Neural cell (in vitro differentiated cells): Measurements from ENCODE around the gene XPO4. TPM values are rescaled to one million over a fixed set of nuclear protein-coding genes. Genes with fewer than 3 reads are reported as not detected.
"Not testable (repeated sequence)": the region's sequence is repeated elsewhere in the genome, so short reads cannot be mapped to it uniquely, and the experiment has no call there.

Experiments
- H2AFZ ChIP-seq: fragments of 200-600, 300-800 bp; sonication (generic), shearing (Covaris generic); 2 replicates; pipeline ENCODE4 v1.6.0; 2014; ENCODE audit warnings: low read depth, mild to moderate bottlenecking, antibody characterized with exemption, low read length, moderate library complexity
- H3F3A ChIP-seq: fragments of 200-600 bp; shearing (Covaris generic); 2 replicates; pipeline ENCODE4 v1.6.1; 2016; ENCODE audit warnings: mild to moderate bottlenecking, moderate library complexity, mixed read lengths, antibody characterized with exemption, low read length; ENCODE audit not compliant: insufficient read depth, poor library complexity, severe bottlenecking
- H3K27ac ChIP-seq: fragments of 200-600, 300-800 bp; sonication (generic), shearing (Covaris generic); 2 replicates; pipeline ENCODE4 v1.5.1; 2014; ENCODE audit warnings: mild to moderate bottlenecking, low read length, moderate library complexity
- H3K27me3 ChIP-seq: fragments of 300-800, 200-600 bp; sonication (generic), shearing (Covaris generic); 2 replicates; pipeline ENCODE4 v1.6.0; 2014; ENCODE audit warnings: mild to moderate bottlenecking, low read depth, low read length, moderate library complexity; ENCODE audit not compliant: insufficient read depth
- H3K36me3 ChIP-seq: fragments of 300-800, 200-600 bp; sonication (generic), shearing (Covaris generic); 2 replicates; pipeline ENCODE4 v1.5.1; 2014; ENCODE audit warnings: mild to moderate bottlenecking, antibody characterized with exemption, low read length, moderate library complexity; ENCODE audit not compliant: insufficient read depth
- H3K4me2 ChIP-seq: fragments of 300-800, 200-600 bp; sonication (generic), shearing (Covaris generic); 2 replicates; pipeline ENCODE4 v1.6.0; 2014; ENCODE audit warnings: mild to moderate bottlenecking, low read length
- H3K4me3 ChIP-seq: fragments of 300-800, 200-600 bp; sonication (generic), shearing (Covaris generic); 2 replicates; pipeline ENCODE4 v1.5.1; 2014; ENCODE audit warnings: mild to moderate bottlenecking, low read length, moderate library complexity
- H3K79me2 ChIP-seq: fragments of 200-600 bp; shearing (Covaris generic); replicated peaks from 2 replicates; pipeline ENCODE4 v1.6.0; 2014; ENCODE audit warnings: mild to moderate bottlenecking, low read length, moderate library complexity; ENCODE audit not compliant: insufficient read depth
- H3K9ac ChIP-seq: fragments of 300-800, 200-600 bp; sonication (generic), shearing (Covaris generic); 2 replicates; pipeline ENCODE4 v1.6.1; 2016; ENCODE audit warnings: mild to moderate bottlenecking, low read length, mixed read lengths
- H3K9me2 ChIP-seq: fragments of 200-600 bp; shearing (Covaris generic); 2 replicates; pipeline ENCODE4 v1.6.1; 2016; ENCODE audit warnings: mild to moderate bottlenecking, low read length, mixed read lengths; ENCODE audit not compliant: insufficient read depth
- H3K9me3 ChIP-seq: fragments of 200-600, 300-800 bp; sonication (generic), shearing (Covaris generic); 2 replicates; pipeline ENCODE4 v1.6.1; 2016; ENCODE audit warnings: mild to moderate bottlenecking, mixed run types, low read length, moderate library complexity, mixed read lengths
- H4K20me1 ChIP-seq: fragments of 200-600 bp; shearing (Covaris generic); 2 replicates; pipeline ENCODE4 v1.6.1; 2016; ENCODE audit warnings: mild to moderate bottlenecking, mixed run types; ENCODE audit not compliant: insufficient read depth
- CTCF ChIP-seq: fragments of 450-650 bp; IDR thresholded peaks from 2 replicates; pipeline ENCODE4 v1.5.1; 2014; ENCODE audit warnings: antibody characterized with exemption, mild to moderate bottlenecking, moderate library complexity; ENCODE audit not compliant: poor library complexity, severe bottlenecking
- EP300 ChIP-seq: fragments of 450-650 bp; conservative IDR thresholded peaks from 2 replicates; pipeline ENCODE4 v1.6.1; 2014; ENCODE audit warnings: antibody characterized with exemption, mild to moderate bottlenecking, moderate library complexity; ENCODE audit not compliant: poor library complexity, severe bottlenecking
- EZH2 ChIP-seq: fragments of 200-600, 300-800 bp; shearing (Covaris generic), sonication (generic); IDR thresholded peaks from 2 replicates; pipeline ENCODE4 v1.6.1; 2014; ENCODE audit warnings: antibody characterized with exemption, low read length, borderline replicate concordance, mild to moderate bottlenecking; ENCODE audit not compliant: insufficient read depth, poor library complexity, severe bottlenecking
- MXI1 ChIP-seq: fragments of 450-650 bp; conservative IDR thresholded peaks from 2 replicates; pipeline ENCODE4 v1.6.1; 2014; ENCODE audit warnings: antibody characterized with exemption, mild to moderate bottlenecking; ENCODE audit not compliant: poor library complexity, severe bottlenecking
- POLR2AphosphoS5 ChIP-seq: IDR thresholded peaks from 2 replicates; pipeline ENCODE4 v1.6.1; 2012
- RAD21 ChIP-seq: fragments of 450-650 bp; conservative IDR thresholded peaks from 2 replicates; pipeline ENCODE4 v1.6.1; 2014; ENCODE audit warnings: antibody characterized with exemption, mild to moderate bottlenecking, moderate library complexity
- REST ChIP-seq: IDR thresholded peaks from 2 replicates; pipeline ENCODE4 v1.6.1; 2012; ENCODE audit warnings: borderline replicate concordance
- SMC3 ChIP-seq: fragments of 450-650 bp; conservative IDR thresholded peaks from 2 replicates; pipeline ENCODE4 v1.6.1; 2014; ENCODE audit warnings: antibody characterized with exemption, mild to moderate bottlenecking, moderate library complexity; ENCODE audit not compliant: poor library complexity
- TAF1 ChIP-seq: IDR thresholded peaks from 2 replicates; pipeline ENCODE4 v1.6.1; 2012; ENCODE audit warnings: low read depth
- polyA plus RNA-seq: library from polyadenylated mRNA; depleted of rRNA; stranded (reverse); fragments of >200 nt; gene quantifications from 2 replicates; pipeline ENCODE4 v1.2.3, GENCODE V29; 2014

Gene XPO4
- polyA plus RNA-seq, 1 donor from 2014 or later, result 13.0 TPM

- H2AFZ ChIP-seq, H3K36me3 ChIP-seq, H3F3A ChIP-seq, H3K9ac ChIP-seq, H3K9me2 ChIP-seq, H3K9me3 ChIP-seq, H3K4me3 ChIP-seq, H3K4me2 ChIP-seq, H3K27ac ChIP-seq, H3K27me3 ChIP-seq, H4K20me1 ChIP-seq: not testable (repeated sequence)
- H3K79me2 ChIP-seq, result peaks cover 24% of the 10 kb centered on the region
Measured at GRCh38 chr13:20876802-20877201, 25.7 kb downstream of the XPO4 start.

- peaks cover 24% of the 10 kb centered on the region for H3K79me2 ChIP-seq
- H3K4me2 ChIP-seq, H3K27me3 ChIP-seq, H3K9ac ChIP-seq, H2AFZ ChIP-seq, H3K9me3 ChIP-seq, H3K36me3 ChIP-seq, H3K27ac ChIP-seq, H3F3A ChIP-seq, H3K9me2 ChIP-seq, H4K20me1 ChIP-seq, H3K4me3 ChIP-seq: not testable (repeated sequence)
Measured at GRCh38 chr13:20874439-20874838, 28.1 kb downstream of the XPO4 start.

GRCh38 chr13:20873348-20873747 is 29.2 kb downstream of the XPO4 start:
- Histone ChIP-seq H3K36me3 (no peaks in the 10 kb centered on the region), H3F3A (no peaks in the 10 kb centered on the region), H3K4me2 (no peak overlapping the region), H3K79me2 (peaks cover 19% of the 10 kb centered on the region), H4K20me1 (no peaks in the 10 kb centered on the region), H2AFZ (no peak overlapping the region), H3K4me3 (no peak overlapping the region), H3K9ac (no peak overlapping the region), H3K27ac (no peak overlapping the region), H3K9me3 (no peaks in the 10 kb centered on the region), H3K9me2 (no peaks in the 10 kb centered on the region), H3K27me3 (no peaks in the 10 kb centered on the region)
- no peak for TF ChIP-seq EP300
- no peak for TF ChIP-seq CTCF
- TF ChIP-seq TAF1, result no peak
- no peak for TF ChIP-seq RAD21

GRCh38 chr13:20870829-20871228 is 31.7 kb downstream of the XPO4 start:
- H3K9me3 ChIP-seq, result no peaks in the 10 kb centered on the region
- no peak overlapping the region for H3K27ac ChIP-seq
- H3K4me2 ChIP-seq, result no peak overlapping the region
- H2AFZ ChIP-seq, result no peak overlapping the region
- peaks cover 8% of the 10 kb centered on the region for H3K79me2 ChIP-seq
- H3K4me3 ChIP-seq, result no peak overlapping the region
- no peaks in the 10 kb centered on the region for H3K9me2 ChIP-seq
- H3K27me3 ChIP-seq, result no peaks in the 10 kb centered on the region
- no peaks in the 10 kb centered on the region for H3F3A ChIP-seq
- TF ChIP-seq SMC3 (no peak), EZH2 (no peak), EP300 (no peak), REST (no peak), POLR2AphosphoS5 (no peak), CTCF (no peak), TAF1 (no peak), RAD21 (no peak), MXI1 (no peak)
- H4K20me1 ChIP-seq, result no peaks in the 10 kb centered on the region
- no peaks in the 10 kb centered on the region for H3K36me3 ChIP-seq
- H3K9ac ChIP-seq, result no peak overlapping the region
